IPS-18c (cell line): ENCODE data around the gene TCHP.
"Not testable (repeated sequence)": the region's sequence is repeated elsewhere in the genome, so short reads cannot be mapped to it uniquely, and the experiment has no call there.

Experiments used
- H3K4me3 ChIP-seq: 2 replicates; pipeline ENCODE4 v1.7.0; 2013; ENCODE audit warnings: low read depth, mild to moderate bottlenecking, low read length, moderate library complexity; ENCODE audit not compliant: insufficient read depth
- H3K9me3 ChIP-seq: one replicate; pipeline ENCODE4 v1.6.1; 2013; ENCODE audit warnings: mild to moderate bottlenecking, low read length, moderate library complexity; ENCODE audit not compliant: control insufficient read depth, insufficient read depth

TCHP gene

DNA sequence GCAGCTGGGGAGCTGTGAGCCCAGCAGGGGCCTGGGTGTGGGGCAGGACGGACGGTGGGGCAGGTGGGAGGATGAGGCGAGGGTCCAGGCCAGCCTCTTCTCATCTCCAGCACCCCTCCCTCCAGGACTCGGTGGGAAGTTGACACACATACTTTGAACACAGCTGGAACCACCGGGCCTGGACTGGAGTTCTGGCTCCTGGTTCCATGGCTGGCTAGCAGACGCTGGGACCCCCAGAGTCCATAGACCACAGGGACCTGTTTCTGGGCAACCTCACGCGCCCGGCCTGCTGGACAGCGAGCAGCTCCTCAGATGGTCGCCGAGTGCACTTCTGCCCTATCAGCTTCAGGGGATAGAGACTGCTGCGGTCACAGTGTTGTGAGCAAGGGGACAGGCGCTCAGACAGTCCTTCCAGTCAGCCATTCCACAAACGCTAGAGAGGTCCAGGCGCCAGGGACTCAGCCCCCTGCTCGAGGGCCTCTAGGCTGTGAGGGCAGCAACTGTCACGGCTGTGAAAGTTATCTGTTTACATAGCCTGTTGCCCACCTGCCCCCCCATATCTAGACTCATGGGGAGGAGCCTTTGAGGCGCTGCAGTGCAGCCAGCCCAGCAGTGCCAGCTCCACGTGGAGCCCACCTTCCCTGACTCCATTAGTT lies 25.2 kb downstream of the TCHP start:
- H3K4me3 ChIP-seq, result no peak overlapping the region
- H3K9me3 ChIP-seq, result no peaks in the 10 kb centered on the region

DNA sequence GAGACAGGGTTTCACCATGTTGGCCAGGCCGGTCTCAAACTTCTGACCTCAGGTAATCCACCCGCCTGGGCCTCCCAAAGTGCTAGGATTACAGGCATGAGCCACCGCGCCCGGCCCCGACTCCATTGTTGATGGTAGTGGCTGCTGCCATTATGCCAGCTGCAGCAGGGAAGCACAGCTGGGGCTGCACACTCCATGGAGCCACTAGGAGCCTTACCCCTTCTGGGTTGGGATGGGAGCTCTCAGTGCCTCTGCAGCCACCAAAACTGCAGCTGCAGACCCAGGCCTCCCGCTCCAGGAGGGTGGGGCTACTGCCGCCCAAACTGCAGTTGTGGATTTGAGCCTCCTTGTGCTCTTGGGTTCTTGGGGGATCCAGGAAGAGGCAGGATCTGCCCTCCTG lies 25.9 kb downstream of the TCHP start:
- H3K9me3 ChIP-seq, result peaks cover 3% of the 10 kb centered on the region
- H3K4me3 ChIP-seq, result no peak overlapping the region

DNA sequence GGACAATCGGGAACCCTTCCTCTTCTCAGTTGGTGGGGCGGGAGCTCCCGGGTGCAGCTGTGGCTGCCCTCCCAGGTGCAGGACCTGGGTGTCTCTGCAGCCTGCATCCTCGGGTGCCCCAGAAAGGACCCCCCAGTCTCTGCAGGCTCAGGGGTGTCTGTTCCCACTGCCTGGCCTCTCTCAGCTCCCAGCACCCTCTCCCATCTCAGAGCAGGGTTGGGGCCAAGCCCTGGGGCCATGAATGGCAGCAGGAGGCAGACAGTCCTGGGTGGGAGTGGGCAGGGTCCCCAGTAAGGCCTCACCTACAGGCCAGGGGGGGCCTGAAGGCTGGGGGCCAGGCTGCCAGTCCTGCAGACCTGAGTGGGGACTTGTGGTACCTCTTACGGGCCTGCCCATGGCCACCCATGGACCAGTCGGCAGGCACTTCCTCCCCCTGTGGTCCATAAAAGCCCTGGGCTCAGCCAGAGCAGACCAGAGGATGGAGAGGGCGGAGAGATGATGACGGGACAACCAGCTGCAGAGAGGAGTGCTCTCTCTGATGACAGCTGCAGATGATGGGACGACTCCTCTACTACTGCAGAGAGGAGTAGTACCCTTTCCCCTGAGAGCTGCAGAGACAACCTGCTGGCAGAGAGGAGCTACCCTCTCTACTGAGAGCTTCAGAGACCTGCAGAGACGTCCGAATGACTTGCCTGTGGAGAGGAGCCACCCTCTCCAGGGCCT lies 26.6 kb downstream of the TCHP start:
- H3K9me3 ChIP-seq, result peaks cover 3% of the 10 kb centered on the region

DNA sequence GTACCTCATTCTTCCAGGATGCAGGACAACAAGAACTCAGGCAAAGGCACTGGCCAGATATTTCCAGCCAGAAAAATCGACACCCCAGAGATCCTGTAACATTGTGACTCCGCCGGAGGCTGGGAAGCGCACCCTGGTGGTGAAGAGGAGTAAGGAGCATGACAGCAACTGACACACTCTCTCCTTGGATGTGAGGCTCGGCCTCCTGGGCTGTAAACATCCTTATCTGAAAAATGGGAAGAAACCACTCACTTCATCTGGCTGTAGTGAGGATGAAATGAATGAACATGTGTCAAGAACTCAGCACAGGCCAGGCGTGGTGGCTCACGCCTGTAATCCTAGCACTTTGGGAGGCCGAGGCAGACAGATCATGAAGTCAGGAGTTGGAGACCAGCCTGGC lies 27.5 kb downstream of the TCHP start:
- peaks cover 3% of the 10 kb centered on the region for H3K9me3 ChIP-seq
- H3K4me3 ChIP-seq, result no peak overlapping the region

More for the DNA sequence above, 26.6 kb downstream of the TCHP start:
- no peak overlapping the region for H3K4me3 ChIP-seq

DNA sequence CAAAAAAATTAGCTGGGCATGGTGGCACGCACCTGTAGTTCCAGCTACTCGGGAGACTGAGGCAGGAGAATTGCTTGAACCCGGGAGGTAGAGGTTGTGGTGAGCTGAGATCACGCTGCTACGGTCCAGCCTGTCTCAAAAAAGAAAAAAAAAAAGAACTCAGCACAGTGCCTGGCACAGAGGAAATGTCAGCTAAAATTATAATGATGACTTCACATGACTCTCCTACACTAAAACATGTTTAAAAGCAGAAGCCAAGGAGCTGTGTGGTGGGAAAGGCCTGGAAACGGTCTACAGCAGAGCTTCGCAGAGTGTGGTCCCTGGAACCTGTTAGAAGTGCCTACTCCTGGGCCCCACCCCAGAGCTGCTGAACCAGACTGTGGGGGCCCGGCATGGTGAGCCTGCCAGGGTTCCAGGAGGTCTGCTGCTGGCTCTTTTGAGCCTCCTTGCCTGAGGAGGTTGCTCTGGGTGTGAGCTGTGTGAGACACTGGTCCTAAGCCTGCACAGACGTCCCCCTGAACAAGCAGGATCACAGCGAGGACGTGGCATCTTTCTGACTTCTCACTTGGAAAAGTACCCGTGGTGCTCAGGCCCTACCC lies 28.1 kb downstream of the TCHP start:
- Histone ChIP-seq H3K9me3 (peaks cover 3% of the 10 kb centered on the region), H3K4me3 (no peak overlapping the region)

DNA sequence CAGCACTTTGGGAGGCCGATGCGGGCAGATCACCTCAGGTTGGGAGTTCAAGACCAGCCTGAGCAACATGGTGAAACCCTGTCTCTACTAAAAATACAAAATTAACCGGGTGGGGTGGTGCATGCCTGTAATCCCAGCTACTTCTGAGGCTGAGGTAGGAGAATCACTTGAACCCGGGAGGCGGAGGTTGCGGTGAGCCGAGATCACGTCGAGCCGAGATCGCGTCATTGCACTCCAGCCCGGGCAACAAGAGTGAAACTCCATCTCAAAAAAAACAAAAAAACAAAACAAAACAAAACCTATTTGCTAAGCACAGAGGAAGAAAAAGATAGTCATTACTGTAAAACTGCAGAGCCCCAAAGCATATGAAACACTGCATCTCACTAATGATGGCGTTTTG lies 29.3 kb downstream of the TCHP start:
- H3K4me3 ChIP-seq, H3K9me3 ChIP-seq: not testable (repeated sequence)

- H3K9me3 ChIP-seq, result peaks cover 3% of the 10 kb centered on the region
- H3K4me3 ChIP-seq, result no peak overlapping the region
Observed at GRCh38 chr12:109930028-109930800, 30.1 kb downstream of the TCHP start.

- Histone ChIP-seq H3K9me3 (peaks cover 3% of the 10 kb centered on the region), H3K4me3 (no peak overlapping the region)
Observed at GRCh38 chr12:109931143-109931542, 31.1 kb downstream of the TCHP start.

- Histone ChIP-seq H3K9me3 (peaks cover 3% of the 10 kb centered on the region), H3K4me3 (no peak overlapping the region)
Observed at GRCh38 chr12:109932878-109933503, 32.9 kb downstream of the TCHP start.

DNA sequence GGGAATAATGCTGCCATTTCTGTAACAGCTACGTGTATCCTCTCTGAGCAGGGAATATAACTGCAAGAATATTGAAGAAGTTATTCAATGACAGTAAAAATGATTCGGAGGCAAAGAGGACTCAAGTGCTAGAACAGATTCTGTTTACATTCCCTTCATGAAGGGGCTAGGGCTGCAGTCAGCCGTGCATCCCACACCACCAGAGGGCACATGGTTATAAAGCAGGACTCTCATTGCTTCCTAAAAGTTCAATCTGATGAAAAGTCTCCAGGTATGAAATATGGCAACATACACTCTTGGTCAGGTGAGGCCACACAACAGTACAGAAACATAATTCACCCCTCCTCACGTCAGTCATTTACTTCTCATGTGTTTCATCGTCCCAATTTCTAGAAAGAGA lies 34.0 kb downstream of the TCHP start:
- H3K4me3 ChIP-seq, result no peak overlapping the region

GRCh38 chr12:109937371-109937770 lies 37.3 kb downstream of the TCHP start:
- H3K4me3 ChIP-seq, result no peak overlapping the region
- no peaks in the 10 kb centered on the region for H3K9me3 ChIP-seq

More for the DNA sequence above, 34.0 kb downstream of the TCHP start:
- peaks cover 3% of the 10 kb centered on the region for H3K9me3 ChIP-seq

DNA sequence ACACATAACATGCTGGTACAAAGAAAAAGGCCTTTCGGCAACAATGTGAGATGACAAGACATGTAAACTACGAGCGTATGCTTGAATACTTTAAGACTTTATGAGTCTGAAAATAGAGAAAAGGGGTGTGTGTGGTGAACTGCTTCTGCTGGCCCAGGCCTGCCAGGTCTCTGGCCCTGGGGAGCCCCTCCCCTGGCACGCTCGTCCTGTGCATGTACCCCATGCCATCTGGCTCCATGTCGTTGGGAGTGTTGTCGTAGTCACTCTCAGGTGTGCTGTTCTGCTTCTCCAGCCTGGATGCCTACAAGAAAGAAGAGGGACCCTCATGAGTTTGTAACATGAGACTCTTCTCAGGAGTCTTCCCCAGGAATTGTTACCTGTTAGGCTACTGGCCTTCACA lies 38.9 kb downstream of the TCHP start:
- Histone ChIP-seq H3K9me3 (no peaks in the 10 kb centered on the region), H3K4me3 (no peak overlapping the region)

DNA sequence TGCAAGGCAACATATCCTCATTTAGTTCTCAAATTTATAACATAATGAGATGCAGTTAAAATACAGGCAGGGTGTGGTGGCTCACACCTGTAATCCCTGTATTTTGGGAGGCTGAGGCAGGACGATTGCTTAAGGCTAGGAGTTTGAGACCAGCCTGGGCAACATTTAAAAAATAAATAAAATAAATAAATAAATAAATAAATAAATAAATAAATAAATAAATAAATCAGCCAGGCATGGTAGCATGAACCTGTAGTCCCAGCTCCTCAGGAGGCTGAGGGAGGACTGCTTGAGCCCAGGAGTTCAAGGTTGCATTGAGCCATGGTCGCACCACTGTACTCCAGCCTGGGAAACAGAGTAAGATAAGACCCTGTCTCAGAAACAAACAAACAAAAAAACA lies 39.4 kb downstream of the TCHP start:
- no peaks in the 10 kb centered on the region for H3K9me3 ChIP-seq
- no peak overlapping the region for H3K4me3 ChIP-seq

DNA sequence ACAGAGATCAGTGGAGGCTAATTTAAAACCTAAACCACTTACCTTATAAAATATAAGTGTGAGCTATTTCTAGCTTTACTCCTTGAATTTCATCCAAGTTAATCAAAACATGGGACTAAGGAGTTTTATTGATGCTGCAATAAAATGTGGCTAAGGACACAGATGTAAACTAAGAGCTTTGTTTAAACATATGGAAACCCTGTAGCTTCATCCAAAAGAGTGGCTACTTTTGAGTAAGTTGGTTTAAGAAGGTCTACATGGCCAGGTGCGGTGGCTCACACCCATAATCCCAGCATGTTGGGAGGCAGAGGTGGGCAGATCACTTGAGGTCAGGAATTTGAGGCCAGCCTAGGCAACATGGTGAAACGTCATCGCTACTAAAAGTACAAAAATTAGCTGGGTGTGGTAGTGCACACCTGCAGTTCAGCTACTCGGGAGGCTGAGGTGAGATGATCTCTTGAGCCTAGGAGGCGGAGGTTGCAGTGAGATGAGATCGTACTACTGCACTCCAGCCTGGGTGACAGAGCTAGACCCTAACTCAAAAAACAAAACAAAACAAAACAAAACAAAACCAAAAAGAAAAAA lies 40.4 kb downstream of the TCHP start:
- H3K9me3 ChIP-seq, result no peaks in the 10 kb centered on the region
- no peak overlapping the region for H3K4me3 ChIP-seq

DNA sequence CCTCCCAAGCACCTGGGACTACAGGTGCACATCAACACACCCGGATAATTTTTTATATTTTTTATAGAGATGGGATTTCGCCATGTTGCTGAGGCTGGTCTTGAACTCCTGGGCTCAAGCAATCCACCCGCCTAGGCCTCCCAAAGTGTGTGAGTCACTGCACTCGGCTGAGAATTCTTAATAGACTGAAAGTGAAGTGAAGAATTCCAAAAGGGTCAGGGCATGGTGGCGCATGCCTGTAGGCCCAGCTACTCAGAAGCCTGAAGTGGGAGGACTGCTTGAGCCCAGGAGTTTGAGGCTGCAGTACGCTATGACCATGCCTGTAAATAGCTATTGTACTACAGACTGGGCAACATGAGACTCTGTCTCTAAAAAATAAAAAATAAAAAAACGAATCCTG lies 43.7 kb downstream of the TCHP start:
- no peaks in the 10 kb centered on the region for H3K9me3 ChIP-seq
- H3K4me3 ChIP-seq, result no peak overlapping the region

- no peak overlapping the region for H3K4me3 ChIP-seq
Observed at GRCh38 chr12:109944561-109945359, 44.7 kb downstream of the TCHP start.

More at GRCh38 chr12:109944561-109945359, 44.7 kb downstream of the TCHP start:
- H3K9me3 ChIP-seq, result no peaks in the 10 kb centered on the region
